ENCODE measurements around the gene ALK. TPM values are rescaled to one million over a fixed set of nuclear protein-coding genes. Genes with fewer than 3 reads are reported as not detected.

Gene ALK
- total and polyA plus RNA-seq, 2 donors (not counting 1 experiment from before 2014, with no cell fraction given): not detected

- peaks cover 0 to 3% (median 2%) of the 10 kb centered on the region in 4 experiments for H3K27me3 ChIP-seq (replicated peaks in 1 of 4; ENCODE audit: control extremely low read depth in 1 of 4, control insufficient read depth in 3 of 4, insufficient read depth in 4 of 4, low read length in 3 of 4)
- H3K4me1 ChIP-seq (ENCODE audit: control insufficient read depth in 2 of 2, insufficient read depth in 2 of 2, low read length in 2 of 2): no peaks in the 10 kb centered on the region
- H4K20me1 ChIP-seq (ENCODE audit: control insufficient read depth, insufficient read depth, low read length, poor library complexity, severe bottlenecking): no peaks in the 10 kb centered on the region
- no peaks in the 10 kb centered on the region for H3K4me1 Mint-ChIP-seq
- no peak overlapping the region for H3K27ac ChIP-seq (ENCODE audit: low read length in 2 of 2)
- H3K9me3 Mint-ChIP-seq (ENCODE audit: insufficient read depth): no peaks in the 10 kb centered on the region
- H3K27ac Mint-ChIP-seq: no peak overlapping the region
- intact Hi-C loops (cut with micrococcal nuclease): no loop called here
- H3K4me2 ChIP-seq (replicated peaks; ENCODE audit: low read depth, low read length, poor library complexity, severe bottlenecking): no peak overlapping the region
- no peak overlapping the region for H3K4me3 ChIP-seq (ENCODE audit: control extremely low read depth in 1 of 5, extremely low read depth in 1 of 5, insufficient read depth in 1 of 5, low read depth in 2 of 5, low read length in 4 of 5)
- H3K27me3 Mint-ChIP-seq: peaks cover 29% of the 10 kb centered on the region
- H3K9ac ChIP-seq (ENCODE audit: low read length): no peak overlapping the region
- H3K36me3 ChIP-seq (replicated peaks in 1 of 2; ENCODE audit: control extremely low read depth in 1 of 2, control insufficient read depth in 1 of 2, extremely low read depth in 1 of 2, insufficient read depth in 2 of 2, low read length in 1 of 2): no peaks in the 10 kb centered on the region
- TF ChIP-seq EZH2 (IDR thresholded peaks at IDR 0.05; ENCODE audit: borderline replicate concordance, insufficient read depth, low read depth, low read length, poor library complexity, severe bottlenecking): no peak
- no peak for TF ChIP-seq CTCF (IDR thresholded peaks at IDR 0.05)
- WGBS (ENCODE audit: insufficient coverage): 97% methylated on average over 4 of the region's 5 CpGs
- no peak for DNase-seq
- no peaks in the 10 kb centered on the region for H3K9me3 ChIP-seq (ENCODE audit: control extremely low read depth in 1 of 3, control insufficient read depth in 2 of 3, insufficient read depth in 1 of 3, low read length in 2 of 3)
- H2AFZ ChIP-seq (ENCODE audit: insufficient read depth, low read depth, low read length, poor library complexity, severe bottlenecking): no peak overlapping the region
- no peaks in the 10 kb centered on the region for H3K79me2 ChIP-seq (ENCODE audit: control insufficient read depth, insufficient read depth, low read length)
- POLR2A ChIA-PET: no interaction called here
- CTCF ChIA-PET: no interaction called here
- H3K4me3 Mint-ChIP-seq: no peak overlapping the region
- ATAC-seq (ENCODE audit: low read depth): no peak
Measured at GRCh38 chr2:29263886-29264285, 657.5 kb downstream of the ALK start.

- H3K4me3 Mint-ChIP-seq: no peak overlapping the region
- ChIA-PET POLR2A (no interaction called here), CTCF (no interaction called here)
- no peaks in the 10 kb centered on the region for H3K4me1 Mint-ChIP-seq
- H3K9ac ChIP-seq (ENCODE audit: low read length): no peak overlapping the region
- no peaks in the 10 kb centered on the region for H3K36me3 ChIP-seq (replicated peaks in 1 of 2; ENCODE audit: control extremely low read depth in 1 of 2, control insufficient read depth in 1 of 2, extremely low read depth in 1 of 2, insufficient read depth in 2 of 2, low read length in 1 of 2)
- no peaks in the 10 kb centered on the region for H3K9me3 ChIP-seq (ENCODE audit: control extremely low read depth in 1 of 3, control insufficient read depth in 2 of 3, insufficient read depth in 1 of 3, low read length in 2 of 3)
- peaks cover 0 to 3% (median 2%) of the 10 kb centered on the region in 4 experiments for H3K27me3 ChIP-seq (replicated peaks in 1 of 4; ENCODE audit: control extremely low read depth in 1 of 4, control insufficient read depth in 3 of 4, insufficient read depth in 4 of 4, low read length in 3 of 4)
- H3K27ac Mint-ChIP-seq: no peak overlapping the region
- H3K4me1 ChIP-seq (ENCODE audit: control insufficient read depth in 2 of 2, insufficient read depth in 2 of 2, low read length in 2 of 2): no peaks in the 10 kb centered on the region
- H3K4me2 ChIP-seq (replicated peaks; ENCODE audit: low read depth, low read length, poor library complexity, severe bottlenecking): no peak overlapping the region
- no peaks in the 10 kb centered on the region for H4K20me1 ChIP-seq (ENCODE audit: control insufficient read depth, insufficient read depth, low read length, poor library complexity, severe bottlenecking)
- 67% methylated on average over 5 of the region's 7 CpGs for WGBS (ENCODE audit: insufficient coverage)
- no peaks in the 10 kb centered on the region for H3K9me3 Mint-ChIP-seq (ENCODE audit: insufficient read depth)
- no peak overlapping the region for H2AFZ ChIP-seq (ENCODE audit: insufficient read depth, low read depth, low read length, poor library complexity, severe bottlenecking)
- intact Hi-C loops (cut with micrococcal nuclease): no loop called here
- no peaks in the 10 kb centered on the region for H3K79me2 ChIP-seq (ENCODE audit: control insufficient read depth, insufficient read depth, low read length)
- DNase-seq (no peak), ATAC-seq (ENCODE audit: low read depth) (no peak)
- TF ChIP-seq CTCF (IDR thresholded peaks at IDR 0.05): no peak
- no peak overlapping the region for H3K27ac ChIP-seq (ENCODE audit: low read length in 2 of 2)
- no peak overlapping the region for H3K4me3 ChIP-seq (ENCODE audit: control extremely low read depth in 1 of 5, extremely low read depth in 1 of 5, insufficient read depth in 1 of 5, low read depth in 2 of 5, low read length in 4 of 5)
- H3K27me3 Mint-ChIP-seq: peaks cover 32% of the 10 kb centered on the region
Measured at GRCh38 chr2:29262681-29263260, 658.6 kb downstream of the ALK start.
